Measurements from ENCODE around the gene SLC27A4. TPM values are rescaled to one million over a fixed set of nuclear protein-coding genes. Genes with fewer than 3 reads are reported as not detected.

Gene SLC27A4
- total and polyA plus RNA-seq, 10 donors = 8.4 to 15.5 (median 11.6) TPM

DNA sequence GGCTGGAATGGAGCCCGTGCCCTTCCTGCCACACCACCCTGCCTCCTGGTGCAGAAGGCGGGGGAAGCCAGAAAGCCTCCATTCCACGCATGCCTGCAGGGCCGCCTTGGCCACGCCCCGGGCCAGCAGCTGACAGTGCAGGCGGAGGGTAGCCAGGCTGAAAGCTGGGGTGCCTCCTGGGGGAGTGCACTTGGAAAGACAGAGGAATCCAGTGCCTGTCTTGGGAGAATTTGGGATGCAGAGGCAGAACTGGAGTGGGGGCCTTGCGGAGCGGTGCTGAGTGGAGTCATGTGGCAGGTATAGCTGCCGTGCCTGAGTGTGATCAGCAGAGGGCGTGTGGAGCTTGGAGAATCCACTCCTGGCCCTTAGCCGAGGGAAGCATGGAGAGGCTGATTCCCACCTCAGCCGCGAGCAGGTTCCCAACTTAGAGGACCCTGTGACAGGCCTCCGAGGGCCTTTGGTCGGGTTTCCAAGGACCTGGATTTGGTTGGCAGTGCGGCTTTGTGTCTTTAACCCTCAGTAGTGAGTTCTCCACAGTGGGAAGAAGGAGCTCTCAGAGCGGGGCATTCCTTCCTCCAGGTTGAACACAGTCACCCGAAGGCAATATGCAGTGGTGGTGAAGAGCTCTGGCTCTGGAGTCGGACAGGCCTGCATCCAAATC, 21.8 kb downstream of the SLC27A4 start:
- 7 to 15% (median 11%) methylated on average over 15 to 20 of the region's 20 CpGs for WGBS, 5 donors

DNA sequence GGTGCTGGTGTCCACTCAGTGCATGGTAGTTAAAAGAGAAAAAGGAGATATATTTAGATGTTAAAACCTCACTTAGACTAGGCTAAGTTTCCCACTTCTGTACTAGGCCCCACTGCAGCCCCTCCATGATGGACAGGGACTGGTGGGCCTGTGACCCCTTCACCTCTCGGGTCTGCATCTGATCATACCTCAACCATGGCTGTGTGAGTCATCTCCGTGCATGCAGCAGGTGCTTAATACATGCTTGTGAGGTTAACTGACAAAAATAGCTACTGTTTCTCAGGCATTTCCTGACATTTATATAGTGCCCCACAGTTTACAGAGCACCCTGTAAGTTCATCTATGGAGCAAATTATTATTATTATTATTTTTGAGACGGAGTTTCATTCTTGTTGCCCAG, 22.4 kb downstream of the SLC27A4 start:
- TF ChIP-seq, protein P1, sequence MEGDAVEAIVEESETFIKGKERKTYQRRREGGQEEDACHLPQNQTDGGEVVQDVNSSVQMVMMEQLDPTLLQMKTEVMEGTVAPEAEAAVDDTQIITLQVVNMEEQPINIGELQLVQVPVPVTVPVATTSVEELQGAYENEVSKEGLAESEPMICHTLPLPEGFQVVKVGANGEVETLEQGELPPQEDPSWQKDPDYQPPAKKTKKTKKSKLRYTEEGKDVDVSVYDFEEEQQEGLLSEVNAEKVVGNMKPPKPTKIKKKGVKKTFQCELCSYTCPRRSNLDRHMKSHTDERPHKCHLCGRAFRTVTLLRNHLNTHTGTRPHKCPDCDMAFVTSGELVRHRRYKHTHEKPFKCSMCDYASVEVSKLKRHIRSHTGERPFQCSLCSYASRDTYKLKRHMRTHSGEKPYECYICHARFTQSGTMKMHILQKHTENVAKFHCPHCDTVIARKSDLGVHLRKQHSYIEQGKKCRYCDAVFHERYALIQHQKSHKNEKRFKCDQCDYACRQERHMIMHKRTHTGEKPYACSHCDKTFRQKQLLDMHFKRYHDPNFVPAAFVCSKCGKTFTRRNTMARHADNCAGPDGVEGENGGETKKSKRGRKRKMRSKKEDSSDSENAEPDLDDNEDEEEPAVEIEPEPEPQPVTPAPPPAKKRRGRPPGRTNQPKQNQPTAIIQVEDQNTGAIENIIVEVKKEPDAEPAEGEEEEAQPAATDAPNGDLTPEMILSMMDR (IDR thresholded peaks at IDR 0.05 in 8 of 11, conservative IDR thresholded peaks at IDR 0.05 in 3 of 11) = no peak
- TF ChIP-seq POLR2AphosphoS5 (IDR thresholded peaks at IDR 0.05) = no peak
- H3K9me3 ChIP-seq = no peaks in the 10 kb centered on the region
- H3K4me3 ChIP-seq = peak overlapping the region in 1 of 8 donors; percentile 67
- no peak for DNase-seq
- H3K36me3 ChIP-seq = peaks cover 0 to 24% (median 0%) of the 10 kb centered on the region in 6 donors
- H3K4me1 ChIP-seq = peaks cover 7 to 33% (median 24%) of the 10 kb centered on the region in 6 donors
- intact Hi-C loops (cut with DNase I; ENCODE audit: low total_unique reads) = loop anchor here (2.0 kb wide), 1 partner anchor 50 kb away; no protein-coding TSS in a partner anchor
- no peaks in the 10 kb centered on the region for H3K27me3 ChIP-seq (replicated peaks in 1 of 7)
- H3K27ac ChIP-seq = peak overlapping the region in 1 of 8 donors; percentile 70
- 72 to 81% (median 77%) methylated on average over 3 of the region's 3 CpGs for WGBS, 5 donors

More for the DNA sequence above, 21.8 kb downstream of the SLC27A4 start:
- intact Hi-C loops (cut with DNase I; ENCODE audit: low total_unique reads) = loop anchor here (2.0 kb wide), 1 partner anchor 51 kb away; no protein-coding TSS in a partner anchor
- Histone ChIP-seq H3K9me3 (no peaks in the 10 kb centered on the region), H3K36me3 (peaks cover 0 to 28% (median 1%) of the 10 kb centered on the region in 6 donors), H3K4me1 (peaks cover 7 to 33% (median 24%) of the 10 kb centered on the region in 6 donors), H3K4me3 (peak overlapping the region; percentile 21 to 67 (median 46)), H3K27me3 (replicated peaks in 1 of 7) (no peaks in the 10 kb centered on the region), H3K27ac (peak overlapping the region in 7 of 8 donors; percentile 16 to 70 (median 65))
- peak; percentile 64 to 83 (median 77) for TF ChIP-seq POLR2AphosphoS5 (IDR thresholded peaks at IDR 0.05)
- no peak for TF ChIP-seq POLR2A (IDR thresholded peaks at IDR 0.05)
- TF ChIP-seq, protein P1 (IDR thresholded peaks at IDR 0.05 in 8 of 11, conservative IDR thresholded peaks at IDR 0.05 in 3 of 11) = peak; percentile 83 to 97 (median 90)
- peak; percentile 90 for DNase-seq

DNA sequence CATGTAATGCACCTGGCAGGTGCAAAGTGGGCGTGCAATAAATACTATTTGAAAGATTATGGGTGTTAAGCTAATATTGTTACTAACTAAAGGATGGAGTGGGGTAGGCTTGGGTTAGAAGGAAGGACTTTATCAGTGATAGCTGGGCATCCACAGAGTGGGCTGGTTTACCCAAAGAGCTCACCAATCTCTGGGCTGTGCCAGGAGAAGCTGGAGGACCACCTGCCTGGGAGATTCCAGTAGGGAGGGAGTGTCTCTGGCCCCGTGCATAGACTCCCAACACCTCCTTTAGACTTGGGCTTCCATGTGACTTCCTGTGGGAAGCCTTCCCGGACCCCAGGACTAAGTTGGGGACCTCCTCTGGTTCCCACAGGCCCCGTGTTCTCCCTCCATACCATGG, 25.2 kb downstream of the SLC27A4 start:
- TF ChIP-seq POLR2AphosphoS5 (IDR thresholded peaks at IDR 0.05) = no peak
- no peak for TF ChIP-seq POLR2A (IDR thresholded peaks at IDR 0.05)
- TF ChIP-seq, protein P1 (IDR thresholded peaks at IDR 0.05 in 8 of 11, conservative IDR thresholded peaks at IDR 0.05 in 3 of 11) = no peak
- Histone ChIP-seq H3K36me3 (peaks cover 0 to 1% (median 0%) of the 10 kb centered on the region in 6 donors), H3K9me3 (no peaks in the 10 kb centered on the region), H3K4me1 (peaks cover 11 to 45% (median 31%) of the 10 kb centered on the region in 6 donors), H3K27me3 (replicated peaks in 1 of 7) (no peaks in the 10 kb centered on the region), H3K27ac (no peak overlapping the region), H3K4me3 (no peak overlapping the region)
- DNase-seq = no peak
- intact Hi-C loops (cut with DNase I; ENCODE audit: low total_unique reads) = no loop called here
- WGBS, 5 donors = 77 to 97% (median 82%) methylated on average over 4 of the region's 4 CpGs

DNA sequence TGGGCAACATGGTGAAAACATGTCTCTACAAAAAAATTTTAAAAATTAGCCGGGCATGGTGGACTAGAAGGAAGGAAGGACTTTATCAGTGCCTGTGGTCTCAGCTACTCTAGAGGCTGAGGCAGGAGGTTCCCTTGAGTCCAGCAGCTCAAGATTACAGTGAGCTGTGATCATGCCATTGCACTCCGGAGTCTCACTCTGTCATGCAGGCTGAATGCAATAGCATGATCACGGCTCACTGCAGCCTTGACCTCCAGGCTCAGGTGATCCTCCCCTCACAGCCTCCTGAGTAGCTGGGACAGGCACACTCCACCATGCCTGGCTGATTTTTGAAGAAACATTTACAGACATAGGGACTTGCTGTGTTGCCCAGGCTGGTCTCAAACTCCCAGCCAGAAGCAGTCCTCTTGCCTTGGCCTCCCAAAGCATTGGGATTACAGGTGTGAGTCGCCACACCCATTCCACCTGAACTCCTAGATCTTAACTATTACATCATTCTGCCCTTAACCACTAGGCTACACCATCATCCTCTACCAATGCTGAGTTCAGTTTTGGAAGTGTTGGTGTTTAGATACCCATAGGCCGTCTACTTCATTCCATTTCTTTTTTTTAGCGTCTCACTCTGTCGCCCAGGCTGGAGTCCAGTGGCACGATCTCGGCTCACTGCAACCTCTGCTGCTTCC, 28.8 kb downstream of the SLC27A4 start:
- intact Hi-C loops (cut with DNase I; ENCODE audit: low total_unique reads) = no loop called here
- no peak overlapping the region for H3K4me3 ChIP-seq
- no peak for DNase-seq

More for the DNA sequence above, 28.8 kb downstream of the SLC27A4 start:
- no peaks in the 10 kb centered on the region for H3K27me3 ChIP-seq (replicated peaks in 1 of 7)
- no peaks in the 10 kb centered on the region for H3K9me3 ChIP-seq
- WGBS, 5 donors = 87 to 95% (median 93%) methylated on average over 9 of the region's 9 CpGs
- peaks cover 0 to 18% (median 2%) of the 10 kb centered on the region in 6 donors for H3K36me3 ChIP-seq
- H3K27ac ChIP-seq = peak overlapping the region in 1 of 8 donors; percentile 94
- no peak for TF ChIP-seq POLR2AphosphoS5 (IDR thresholded peaks at IDR 0.05)
- TF ChIP-seq, protein P1 (IDR thresholded peaks at IDR 0.05 in 8 of 11, conservative IDR thresholded peaks at IDR 0.05 in 3 of 11) = no peak
- no peak for TF ChIP-seq POLR2A (IDR thresholded peaks at IDR 0.05)
- peaks cover 17 to 57% (median 45%) of the 10 kb centered on the region in 6 donors for H3K4me1 ChIP-seq

All from spleen (tissue), 11 donors.